SK-N-SH (cell line): ENCODE results near the gene LTBP1. TPM values are rescaled to one million over a fixed set of nuclear protein-coding genes. Genes with fewer than 3 reads are reported as not detected.

ENCODE experiments used
- CTCF ChIA-PET: fragments of 300-600, 350-600 bp; formaldehyde crosslinking; extraction: SDS; loops from one replicate; lab custom pipeline; 2021; lab: Yijun Ruan, JAX
- POLR2A ChIA-PET: fragments of 350-600 bp; sonication (Branson Sonifier 250); formaldehyde crosslinking; extraction: SDS; loops from one replicate; lab custom pipeline; 2020; ENCODE audit warnings: antibody characterized with exemption, inconsistent platforms; lab: Yijun Ruan, JAX
- DNase-seq: peaks from one replicate; pipeline ENCODE4 v3.0.0; 2012
- H2AFZ ChIP-seq: fragments of 200-600 bp; sonication (generic); 2 replicates; pipeline ENCODE4 v1.8.1; 2016; ENCODE audit warnings: antibody characterized with exemption, mild to moderate bottlenecking, low read depth
- H3F3A ChIP-seq: fragments of 200-600 bp; sonication (generic); replicated peaks from 2 replicates; pipeline ENCODE3; 2016; ENCODE audit warnings: antibody characterized with exemption, mild to moderate bottlenecking; ENCODE audit not compliant: insufficient read depth
- H3K27ac ChIP-seq, 2 experiments: fragments of 200-500 bp in 1 of 2; fragments of 200-600 bp in 1 of 2; sonication (Bioruptor generic) in 1 of 2; sonication (generic), shearing (Covaris generic) in 1 of 2; 2 replicates each; pipeline versions ENCODE4 v1.5.1 to v1.6.1; 2014 to 2016; ENCODE audit warnings: low read depth in 2 of 2, inconsistent platforms in 1 of 2, low read length in 1 of 2, mild to moderate bottlenecking in 1 of 2, mixed read lengths in 1 of 2
- H3K27me3 ChIP-seq: fragments of 200-600 bp; sonication (generic), shearing (Covaris generic); 2 replicates; pipeline ENCODE4 v1.6.1; 2016; ENCODE audit warnings: mixed run types; ENCODE audit not compliant: insufficient read depth
- H3K36me3 ChIP-seq, 2 experiments: fragments of 200-500 bp in 1 of 2; fragments of 200-600 bp in 1 of 2; sonication (Bioruptor generic) in 1 of 2; sonication (generic) in 1 of 2; replicated peaks in 1 of 2; 2 replicates each; pipeline versions ENCODE3 to v1.5.1; 2014 to 2016; ENCODE audit warnings: low read length in 1 of 2, mild to moderate bottlenecking in 1 of 2; ENCODE audit not compliant: insufficient read depth in 2 of 2, control insufficient read depth in 1 of 2
- H3K4me1 ChIP-seq, 2 experiments: fragments of 200-500 bp in 1 of 2; fragments of 200-600 bp in 1 of 2; sonication (Bioruptor generic) in 1 of 2; sonication (generic), shearing (Covaris generic) in 1 of 2; 2 replicates each; pipeline versions ENCODE4 v1.5.1 to v1.6.1; 2014 to 2016; ENCODE audit warnings: low read depth in 1 of 2, low read length in 1 of 2, mixed run types in 1 of 2; ENCODE audit not compliant: insufficient read depth in 2 of 2, control insufficient read depth in 1 of 2
- H3K4me2 ChIP-seq: fragments of 200-600 bp; sonication (generic), shearing (Covaris generic); 2 replicates; pipeline ENCODE4 v1.6.1; 2017; ENCODE audit warnings: mixed run types
- H3K4me3 ChIP-seq, 2 experiments: fragments of 200-500 bp in 1 of 2; fragments of 200-600 bp in 1 of 2; sonication (Bioruptor generic) in 1 of 2; sonication (generic), shearing (Covaris generic) in 1 of 2; 2 replicates each; pipeline versions ENCODE4 v1.5.1 to v1.8.1; 2014 to 2016; ENCODE audit warnings: low read depth in 2 of 2, inconsistent platforms in 1 of 2, low read length in 1 of 2, mild to moderate bottlenecking in 1 of 2, mixed read lengths in 1 of 2, moderate library complexity in 1 of 2
- H3K79me2 ChIP-seq: fragments of 200-600 bp; sonication (generic); 2 replicates; pipeline ENCODE4 v1.8.1; 2017; ENCODE audit warnings: mild to moderate bottlenecking; ENCODE audit not compliant: insufficient read depth
- H3K9ac ChIP-seq: fragments of 200-600 bp; sonication (generic); 2 replicates; pipeline ENCODE4 v1.6.1; 2017; ENCODE audit warnings: mixed run types
- H3K9me2 ChIP-seq: fragments of 200-600 bp; sonication (generic); 2 replicates; pipeline ENCODE4 v1.6.1; 2017; ENCODE audit warnings: mixed run types
- H3K9me3 ChIP-seq: fragments of 200-600 bp; sonication (generic); 2 replicates; pipeline ENCODE4 v1.6.1; 2017; ENCODE audit warnings: mixed run types, mild to moderate bottlenecking, moderate library complexity
- H4K20me1 ChIP-seq: fragments of 200-600 bp; sonication (generic); 2 replicates; pipeline ENCODE4 v1.6.1; 2017; ENCODE audit warnings: mild to moderate bottlenecking, mixed run types; ENCODE audit not compliant: insufficient read depth
- FOSL2 ChIP-seq: IDR thresholded peaks from 2 replicates; pipeline ENCODE4 v1.4.0; 2012; ENCODE audit warnings: low read depth, mild to moderate bottlenecking, moderate library complexity, borderline replicate concordance
- GABPA ChIP-seq: IDR thresholded peaks from 2 replicates; pipeline ENCODE4 v1.4.0; 2012; ENCODE audit warnings: low read depth, mild to moderate bottlenecking
- GATA2 ChIP-seq: sonication (generic); formaldehyde crosslinking; IDR thresholded peaks from 2 replicates; pipeline ENCODE4 v1.5.0; 2020; ENCODE audit warnings: mild to moderate bottlenecking, missing genetic modification reagents
- JUND ChIP-seq: IDR thresholded peaks from 2 replicates; pipeline ENCODE4 v1.4.0; 2012
- NFIC ChIP-seq: IDR thresholded peaks from 2 replicates; pipeline ENCODE4 v1.4.0; 2012; ENCODE audit warnings: borderline replicate concordance
- RXRA ChIP-seq: IDR thresholded peaks from 2 replicates; pipeline ENCODE4 v1.4.0; 2012; ENCODE audit warnings: low read depth, mild to moderate bottlenecking, borderline replicate concordance
- SMC3 ChIP-seq: IDR thresholded peaks from 2 replicates; pipeline ENCODE4 v1.6.1; 2012; ENCODE audit warnings: low read depth, low read length, improper control_type of control experiment
- TEAD4 ChIP-seq: IDR thresholded peaks from 2 replicates; pipeline ENCODE4 v1.4.0; 2012; ENCODE audit warnings: mild to moderate bottlenecking, borderline replicate concordance; ENCODE audit not compliant: insufficient read depth
- WGBS: methylation state at CpG from one replicate; pipeline ENCODE4 v1.1.6; 2017; ENCODE audit warnings: low lambda C conversion rate; 5-methylcytosine and 5-hydroxymethylcytosine counted together
- polyA plus RNA-seq, 3 experiments: library from polyadenylated mRNA; depleted of rRNA; stranded (reverse); fragments of >200 nt; gene quantifications; 2 replicates each; pipeline ENCODE4 v1.2.3, GENCODE V29; 2012
- TF ChIP-seq, protein P1 (sequence below): fragments of 200-600 bp; sonication (generic); IDR thresholded peaks from 2 replicates; pipeline ENCODE4 v1.6.1; 2017; ENCODE audit warnings: antibody characterized with exemption, mild to moderate bottlenecking, moderate library complexity
- TF ChIP-seq, protein P2 (sequence below): IDR thresholded peaks from 2 replicates; pipeline ENCODE4 v1.4.0; 2012; ENCODE audit warnings: low read depth, borderline replicate concordance
- TF ChIP-seq, protein P3 (sequence below): IDR thresholded peaks from 2 replicates; pipeline ENCODE4; 2012
- TF ChIP-seq, protein P4 (sequence below): fragments of 150-350 bp; IDR thresholded peaks from 2 replicates; pipeline ENCODE4 v1.6.1; 2016; ENCODE audit warnings: mild to moderate bottlenecking, low read depth, low read length

Gene LTBP1
- polyA plus RNA-seq, 1 of the 3 experiments (the other 2 are of a cell fraction), result 467 TPM

DNA sequence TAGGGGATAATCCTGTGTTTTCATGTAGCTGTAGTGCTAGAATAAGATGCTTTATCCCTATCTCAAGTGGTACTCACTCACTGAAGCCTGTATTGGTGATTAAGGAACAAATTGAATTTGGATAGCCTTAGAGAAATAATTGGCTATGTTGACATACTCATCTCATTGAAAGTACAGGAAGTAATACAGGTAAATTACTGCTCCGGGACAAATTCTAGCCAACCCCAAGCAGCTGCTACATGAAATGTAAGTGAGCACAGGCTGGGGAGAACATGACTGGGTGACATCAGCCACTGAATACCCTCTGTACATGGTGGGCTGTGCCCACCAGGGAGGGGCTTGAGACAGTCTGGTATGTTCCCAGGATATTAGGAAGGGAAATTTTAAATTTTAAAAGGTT is 341.3 kb downstream of the LTBP1 start:
- Histone ChIP-seq H3K4me1 (peaks cover 2 to 17% of the 10 kb centered on the region in 2 experiments; a peak in 3 of 4 replicates), H3K9me3 (no peaks in the 10 kb centered on the region), H3K9me2 (no peaks in the 10 kb centered on the region), H3K4me2 (no peak overlapping the region), H3K4me3 (no peak overlapping the region), H3F3A (peaks cover 69% of the 10 kb centered on the region), H3K27me3 (no peaks in the 10 kb centered on the region), H3K36me3 (peaks cover 9 to 46% of the 10 kb centered on the region in 2 experiments), H3K27ac (peak overlapping the region; percentile 7 to 89; a peak in 2 of 4 replicates), H3K79me2 (peaks cover 8% of the 10 kb centered on the region; the same call in 1 of the 2 replicates), H3K9ac (peak overlapping the region; percentile 33; the same call in 1 of the 2 replicates), H4K20me1 (no peaks in the 10 kb centered on the region), H2AFZ (no peak overlapping the region)
- no peak for DNase-seq
- WGBS, result 27% methylated on average over 1 of the region's 1 CpG
- ChIA-PET CTCF (interaction anchor here (1.2 kb wide), 1 partner anchor 9 kb away, joined by 3 read pairs; no protein-coding TSS in a partner anchor), POLR2A (no interaction called here)
- TF ChIP-seq, protein P1, sequence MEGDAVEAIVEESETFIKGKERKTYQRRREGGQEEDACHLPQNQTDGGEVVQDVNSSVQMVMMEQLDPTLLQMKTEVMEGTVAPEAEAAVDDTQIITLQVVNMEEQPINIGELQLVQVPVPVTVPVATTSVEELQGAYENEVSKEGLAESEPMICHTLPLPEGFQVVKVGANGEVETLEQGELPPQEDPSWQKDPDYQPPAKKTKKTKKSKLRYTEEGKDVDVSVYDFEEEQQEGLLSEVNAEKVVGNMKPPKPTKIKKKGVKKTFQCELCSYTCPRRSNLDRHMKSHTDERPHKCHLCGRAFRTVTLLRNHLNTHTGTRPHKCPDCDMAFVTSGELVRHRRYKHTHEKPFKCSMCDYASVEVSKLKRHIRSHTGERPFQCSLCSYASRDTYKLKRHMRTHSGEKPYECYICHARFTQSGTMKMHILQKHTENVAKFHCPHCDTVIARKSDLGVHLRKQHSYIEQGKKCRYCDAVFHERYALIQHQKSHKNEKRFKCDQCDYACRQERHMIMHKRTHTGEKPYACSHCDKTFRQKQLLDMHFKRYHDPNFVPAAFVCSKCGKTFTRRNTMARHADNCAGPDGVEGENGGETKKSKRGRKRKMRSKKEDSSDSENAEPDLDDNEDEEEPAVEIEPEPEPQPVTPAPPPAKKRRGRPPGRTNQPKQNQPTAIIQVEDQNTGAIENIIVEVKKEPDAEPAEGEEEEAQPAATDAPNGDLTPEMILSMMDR, result no peak
- TF ChIP-seq RXRA, result no peak
- TF ChIP-seq JUND, result no peak
- no peak for TF ChIP-seq NFIC
- no peak for TF ChIP-seq FOSL2
- TF ChIP-seq, protein P2, sequence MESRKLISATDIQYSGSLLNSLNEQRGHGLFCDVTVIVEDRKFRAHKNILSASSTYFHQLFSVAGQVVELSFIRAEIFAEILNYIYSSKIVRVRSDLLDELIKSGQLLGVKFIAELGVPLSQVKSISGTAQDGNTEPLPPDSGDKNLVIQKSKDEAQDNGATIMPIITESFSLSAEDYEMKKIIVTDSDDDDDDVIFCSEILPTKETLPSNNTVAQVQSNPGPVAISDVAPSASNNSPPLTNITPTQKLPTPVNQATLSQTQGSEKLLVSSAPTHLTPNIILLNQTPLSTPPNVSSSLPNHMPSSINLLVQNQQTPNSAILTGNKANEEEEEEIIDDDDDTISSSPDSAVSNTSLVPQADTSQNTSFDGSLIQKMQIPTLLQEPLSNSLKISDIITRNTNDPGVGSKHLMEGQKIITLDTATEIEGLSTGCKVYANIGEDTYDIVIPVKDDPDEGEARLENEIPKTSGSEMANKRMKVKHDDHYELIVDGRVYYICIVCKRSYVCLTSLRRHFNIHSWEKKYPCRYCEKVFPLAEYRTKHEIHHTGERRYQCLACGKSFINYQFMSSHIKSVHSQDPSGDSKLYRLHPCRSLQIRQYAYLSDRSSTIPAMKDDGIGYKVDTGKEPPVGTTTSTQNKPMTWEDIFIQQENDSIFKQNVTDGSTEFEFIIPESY, result no peak
- TF ChIP-seq, protein P3, sequence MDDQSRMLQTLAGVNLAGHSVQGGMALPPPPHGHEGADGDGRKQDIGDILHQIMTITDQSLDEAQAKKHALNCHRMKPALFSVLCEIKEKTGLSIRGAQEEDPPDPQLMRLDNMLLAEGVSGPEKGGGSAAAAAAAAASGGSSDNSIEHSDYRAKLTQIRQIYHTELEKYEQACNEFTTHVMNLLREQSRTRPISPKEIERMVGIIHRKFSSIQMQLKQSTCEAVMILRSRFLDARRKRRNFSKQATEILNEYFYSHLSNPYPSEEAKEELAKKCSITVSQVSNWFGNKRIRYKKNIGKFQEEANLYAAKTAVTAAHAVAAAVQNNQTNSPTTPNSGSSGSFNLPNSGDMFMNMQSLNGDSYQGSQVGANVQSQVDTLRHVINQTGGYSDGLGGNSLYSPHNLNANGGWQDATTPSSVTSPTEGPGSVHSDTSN, result no peak
- no peak for TF ChIP-seq TEAD4
- TF ChIP-seq GABPA, result no peak
- TF ChIP-seq GATA2 (CRISPR knock-in tag), result no peak
- TF ChIP-seq SMC3, result no peak
- TF ChIP-seq, protein P4, sequence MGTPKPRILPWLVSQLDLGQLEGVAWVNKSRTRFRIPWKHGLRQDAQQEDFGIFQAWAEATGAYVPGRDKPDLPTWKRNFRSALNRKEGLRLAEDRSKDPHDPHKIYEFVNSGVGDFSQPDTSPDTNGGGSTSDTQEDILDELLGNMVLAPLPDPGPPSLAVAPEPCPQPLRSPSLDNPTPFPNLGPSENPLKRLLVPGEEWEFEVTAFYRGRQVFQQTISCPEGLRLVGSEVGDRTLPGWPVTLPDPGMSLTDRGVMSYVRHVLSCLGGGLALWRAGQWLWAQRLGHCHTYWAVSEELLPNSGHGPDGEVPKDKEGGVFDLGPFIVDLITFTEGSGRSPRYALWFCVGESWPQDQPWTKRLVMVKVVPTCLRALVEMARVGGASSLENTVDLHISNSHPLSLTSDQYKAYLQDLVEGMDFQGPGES, result no peak
